ENCODE measurements around the gene TTF1. TPM values are rescaled to one million over a fixed set of nuclear protein-coding genes. Genes with fewer than 3 reads are reported as not detected.

TTF1 gene
- total and polyA plus RNA-seq, 2 of the 13 experiments (the other 11 are each of a cell fraction or from before 2014, with no cell fraction given), result 3.4 to 9.8 TPM

- peaks cover 33% of the 10 kb centered on the region for H3K4me1 ChIP-seq (ENCODE audit: insufficient read depth, low read length)
- H4K20me1 ChIP-seq (ENCODE audit: insufficient read depth, low read length), result no peaks in the 10 kb centered on the region
- FAIRE-seq, result no peak
- ChIA-PET CTCF (ENCODE audit: low intra/inter-chr PET ratio, low total read pairs) (no interaction called here), POLR2A (no interaction called here)
- no peak for TF ChIP-seq ZNF232 (CRISPR knock-in tag; IDR thresholded peaks at IDR 0.05; ENCODE audit: borderline replicate concordance)
- 43% methylated on average over 10 of the region's 10 CpGs for WGBS (ENCODE audit: low lambda C conversion rate)
- no peak overlapping the region for H3K27ac ChIP-seq (ENCODE audit: extremely low read length, insufficient read depth, low read length)
- H3K36me3 ChIP-seq (replicated peaks in 1 of 2; ENCODE audit: control insufficient read depth in 1 of 2, insufficient read depth in 2 of 2, low read length in 2 of 2), result no peaks in the 10 kb centered on the region
- H3K4me2 ChIP-seq (ENCODE audit: low read depth, low read length), result no peak overlapping the region
- no peak overlapping the region for H2AFZ ChIP-seq (ENCODE audit: low read length)
- no peak overlapping the region for H3K9ac ChIP-seq (ENCODE audit: insufficient read depth, low read depth, low read length)
- no peak overlapping the region for H3K4me3 ChIP-seq (replicated peaks in 1 of 3; ENCODE audit: insufficient read depth in 1 of 3, low read depth in 2 of 3, low read length in 3 of 3)
- DNase-seq (ENCODE audit: low spot score), result no peak
- no peaks in the 10 kb centered on the region for H3K9me3 ChIP-seq (ENCODE audit: low read length)
- BruUV-seq (replicated peaks), result no TSS peak
- in situ Hi-C loops (cut with HindIII; ENCODE audit: extremely low pct_ligation_motif_present, low pct_unique_long_range_greater_than_20kb), result no loop called here
- intact Hi-C loops (cut with micrococcal nuclease; ENCODE audit: unreplicated experiment), result no loop called here
- peaks cover 1 to 32% of the 10 kb centered on the region in 2 experiments; a peak in 2 of 5 replicates for H3K27me3 ChIP-seq (ENCODE audit: control insufficient read depth in 1 of 2, insufficient read depth in 2 of 2, low read length in 2 of 2)
- ATAC-seq, result no peak
- no peaks in the 10 kb centered on the region for H3K79me2 ChIP-seq (ENCODE audit: insufficient read depth, low read length)
These were observed 28.2 kb upstream of the TTF1 start for GRCh38 chr9:132434881-132435280.

- H3K79me2 ChIP-seq (ENCODE audit: insufficient read depth, low read length), result no peaks in the 10 kb centered on the region
- no peak overlapping the region for H2AFZ ChIP-seq (ENCODE audit: low read length)
- FAIRE-seq (no peak), ATAC-seq (peak; percentile 52; the same call in 1 of the 3 replicates), DNase-seq (ENCODE audit: low spot score) (no peak)
- H3K4me3 ChIP-seq (replicated peaks in 1 of 3; ENCODE audit: insufficient read depth in 1 of 3, low read depth in 2 of 3, low read length in 3 of 3), result no peak overlapping the region
- no peak overlapping the region for H3K27ac ChIP-seq (ENCODE audit: extremely low read length, insufficient read depth, low read length)
- no TSS peak for BruUV-seq (replicated peaks)
- CTCF ChIA-PET (ENCODE audit: low intra/inter-chr PET ratio, low total read pairs), result no interaction called here
- H3K9ac ChIP-seq (ENCODE audit: insufficient read depth, low read depth, low read length), result no peak overlapping the region
- H3K4me1 ChIP-seq (ENCODE audit: insufficient read depth, low read length), result peaks cover 26% of the 10 kb centered on the region
- H3K36me3 ChIP-seq (replicated peaks in 1 of 2; ENCODE audit: control insufficient read depth in 1 of 2, insufficient read depth in 2 of 2, low read length in 2 of 2), result no peaks in the 10 kb centered on the region
- intact Hi-C loops (cut with micrococcal nuclease; ENCODE audit: unreplicated experiment), result no loop called here
- in situ Hi-C loops (cut with HindIII; ENCODE audit: extremely low pct_ligation_motif_present, low pct_unique_long_range_greater_than_20kb), result no loop called here
- POLR2A ChIA-PET, result no interaction called here
- 0 out of 2 replicates have a peak overlapping the region, but pooled peaks have one; percentile 5 for H3K4me2 ChIP-seq (ENCODE audit: low read depth, low read length)
- no peaks in the 10 kb centered on the region for H3K9me3 ChIP-seq (ENCODE audit: low read length)
- peaks cover 7 to 37% of the 10 kb centered on the region in 2 experiments; a peak in 4 of 5 replicates for H3K27me3 ChIP-seq (ENCODE audit: control insufficient read depth in 1 of 2, insufficient read depth in 2 of 2, low read length in 2 of 2)
- WGBS (ENCODE audit: low lambda C conversion rate), result 0% methylated on average over 1 of the region's 1 CpG
- H4K20me1 ChIP-seq (ENCODE audit: insufficient read depth, low read length), result no peaks in the 10 kb centered on the region
- TF ChIP-seq JARID2 (CRISPR knock-in tag; IDR thresholded peaks at IDR 0.05; ENCODE audit: insufficient replicate concordance) (no peak), ZNF672 (CRISPR knock-in tag; IDR thresholded peaks at IDR 0.05) (no peak), GZF1 (CRISPR knock-in tag; IDR thresholded peaks at IDR 0.05) (no peak), FOXK1 (CRISPR knock-in tag; IDR thresholded peaks at IDR 0.05; ENCODE audit: borderline replicate concordance, low read depth) (no peak), FOXP4 (CRISPR knock-in tag; IDR thresholded peaks at IDR 0.05) (peak; percentile 73), STAG1 (CRISPR knock-in tag; IDR thresholded peaks at IDR 0.05) (no peak), IRX3 (CRISPR knock-in tag; IDR thresholded peaks at IDR 0.05; ENCODE audit: borderline replicate concordance, low read depth) (no peak), RARG (CRISPR knock-in tag; IDR thresholded peaks at IDR 0.05; ENCODE audit: low read depth) (no peak), CCAR2 (optimal IDR thresholded peaks at IDR 0.05; ENCODE audit: low read depth, low read length) (no peak), ZHX1 (CRISPR knock-in tag; IDR thresholded peaks at IDR 0.05; ENCODE audit: low read depth) (no peak), ATF2 (CRISPR knock-in tag; IDR thresholded peaks at IDR 0.05) (no peak), HHEX (CRISPR knock-in tag; IDR thresholded peaks at IDR 0.05) (no peak), SRF (IDR thresholded peaks at IDR 0.05; ENCODE audit: low read depth, low read length) (peak; percentile 96)
These were observed 24.4 kb upstream of the TTF1 start for GRCh38 chr9:132430998-132431397.

All from HepG2 (cell line).